SK-N-DZ (cell line): ENCODE results near the gene ULK1.
"Not testable (repeated sequence)": the region's sequence is repeated elsewhere in the genome, so short reads cannot be mapped to it uniquely, and the experiment has no call there.

ENCODE experiments used
- DNase-seq: peaks from one replicate; pipeline ENCODE4 v3.0.0-alpha.2; 2015; ENCODE audit warnings: low spot score

Gene ULK1

DNA sequence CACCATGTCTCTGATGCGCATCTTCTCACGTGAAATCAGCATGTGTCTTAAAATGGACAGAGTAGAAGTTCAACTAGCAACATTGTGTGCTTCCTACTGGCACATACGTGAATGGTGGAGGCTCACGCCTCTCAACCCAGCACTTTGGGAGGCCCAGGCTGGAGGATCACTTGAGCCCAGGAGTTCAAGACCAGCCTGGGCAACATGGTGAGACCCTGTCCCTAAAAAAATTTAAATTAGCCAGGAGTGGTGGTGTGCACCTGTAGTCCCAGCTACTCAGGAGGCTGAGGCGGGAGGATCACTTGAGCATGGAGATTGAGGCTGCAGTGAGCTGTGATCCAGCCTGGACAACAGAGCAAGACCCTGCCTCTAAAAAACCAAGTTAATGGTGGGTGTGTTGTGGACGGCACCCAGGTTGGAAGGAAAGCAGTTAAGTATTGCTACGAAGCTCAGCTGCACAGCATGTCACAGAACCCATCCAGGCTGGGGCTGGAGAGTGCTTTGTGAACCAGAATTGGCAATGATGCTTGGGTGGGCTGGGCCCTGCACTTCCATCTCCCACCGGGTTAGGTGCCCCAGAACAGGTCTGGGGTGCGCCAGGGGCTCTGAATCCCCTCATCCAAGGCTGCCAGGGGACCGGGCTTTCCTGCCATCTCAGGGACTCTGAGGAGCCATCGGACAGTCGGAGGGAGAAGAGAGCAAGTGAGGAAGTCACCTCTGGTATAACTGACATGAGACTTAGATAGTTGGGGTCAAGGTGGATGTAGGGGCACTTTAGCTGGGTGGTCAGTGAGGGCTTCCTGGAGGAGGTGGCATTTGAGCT, 33.0 kb upstream of the ULK1 start:
- DNase-seq, result no peak

GRCh38 chr12:131862084-131862441, 32.4 kb upstream of the ULK1 start:
- no peak for DNase-seq

- DNase-seq, result no peak
These were observed 31.8 kb upstream of the ULK1 start for GRCh38 chr12:131862600-131862993.

GRCh38 chr12:131862994-131863710, 31.3 kb upstream of the ULK1 start:
- DNase-seq, result no peak

GRCh38 chr12:131863711-131864396, 30.6 kb upstream of the ULK1 start:
- peak; percentile 91 for DNase-seq

DNA sequence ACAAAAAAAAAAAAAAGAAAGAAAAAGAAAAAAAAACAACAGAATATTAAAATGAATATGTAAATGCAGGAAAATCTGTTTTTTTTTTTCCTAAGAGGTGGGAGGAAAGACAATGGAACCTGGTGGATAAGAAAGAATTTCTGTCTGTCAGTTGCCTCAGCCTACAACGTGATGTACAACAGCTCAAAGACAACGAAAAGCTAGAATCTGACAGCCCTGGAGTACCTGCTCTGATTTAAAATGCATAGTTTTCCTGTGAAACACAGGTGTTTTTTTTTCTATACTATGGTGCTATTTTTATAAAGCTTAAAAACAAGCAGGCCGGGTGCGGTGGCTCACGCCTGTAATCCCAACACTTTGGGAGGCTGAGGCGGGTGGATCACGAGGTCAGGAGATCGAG, 30.0 kb upstream of the ULK1 start:
- no peak for DNase-seq

DNA sequence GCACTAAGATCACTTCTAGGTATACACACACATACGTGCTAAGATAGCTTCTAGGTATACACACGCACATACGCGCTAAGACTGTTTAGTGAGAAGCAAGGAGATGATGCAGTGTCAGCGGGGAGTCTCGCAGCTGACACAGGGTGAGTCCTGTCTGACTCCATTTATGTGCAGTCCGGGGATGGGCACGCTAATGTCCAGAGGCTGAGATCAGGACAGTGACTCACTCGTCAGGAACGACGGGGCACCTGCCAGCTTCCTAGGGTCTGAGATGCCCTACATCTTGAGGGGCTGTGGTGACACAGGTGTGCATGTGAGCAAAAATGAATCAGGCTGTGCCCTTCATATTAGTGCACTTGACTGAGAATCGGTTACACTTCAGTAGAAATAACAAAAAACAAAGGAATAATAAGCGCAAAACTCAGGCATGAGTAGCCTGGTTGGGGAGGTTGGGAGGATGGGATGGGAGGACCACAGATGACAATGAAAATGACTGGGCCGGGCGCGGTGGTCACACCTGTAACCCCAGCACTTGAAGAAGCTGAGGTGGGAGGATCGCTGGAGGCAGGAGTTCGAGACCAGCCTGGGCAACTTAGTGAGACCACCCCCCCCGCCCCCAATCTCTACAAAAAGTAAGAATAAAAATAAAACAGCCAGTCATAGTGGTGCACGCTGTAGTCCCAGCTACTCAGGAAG, 29.1 kb upstream of the ULK1 start:
- DNase-seq, result no peak

- no peak for DNase-seq
These were observed 27.0 kb upstream of the ULK1 start for GRCh38 chr12:131867471-131867870.

DNA sequence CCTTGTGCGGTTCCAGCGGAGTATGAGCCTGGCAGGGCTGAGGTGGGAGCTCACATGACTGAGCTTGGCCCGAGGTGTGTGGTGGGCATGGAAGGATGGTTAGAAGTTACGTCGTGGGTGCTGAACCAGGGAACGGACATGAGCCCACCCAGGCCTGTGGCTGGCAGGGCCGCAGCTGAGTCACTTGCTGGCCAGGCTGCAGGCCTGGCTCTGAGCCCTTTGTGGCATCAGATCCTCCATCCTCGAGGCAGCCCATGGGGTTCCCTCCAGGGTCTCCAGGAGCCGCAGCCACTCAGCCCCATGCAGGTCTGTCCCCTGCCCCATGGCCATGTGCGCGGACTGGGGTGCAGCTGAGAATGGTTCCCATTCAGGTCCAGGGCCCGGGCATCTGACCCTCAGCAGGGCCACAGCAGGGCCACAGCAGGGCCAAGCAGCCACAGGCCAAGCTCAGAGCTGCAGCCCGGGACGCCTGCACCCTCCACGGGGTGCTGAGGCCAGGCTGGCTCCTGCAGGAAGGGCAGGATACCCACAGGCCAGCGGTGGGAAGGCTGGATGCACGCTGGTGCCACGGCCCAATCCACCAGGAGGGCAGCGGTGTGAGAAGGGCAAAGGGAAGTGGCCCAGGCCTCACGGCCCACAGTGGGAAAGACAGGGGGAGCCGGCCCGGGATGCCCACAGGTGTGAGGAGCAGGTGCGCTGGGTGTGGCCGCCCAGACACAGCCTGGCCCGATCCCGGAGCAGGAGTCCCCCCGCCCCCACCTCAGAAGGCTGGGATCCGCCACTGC, 26.3 kb upstream of the ULK1 start:
- no peak for DNase-seq

- DNase-seq, result no peak
These were observed 24.5 kb upstream of the ULK1 start for GRCh38 chr12:131869871-131870418.

DNA sequence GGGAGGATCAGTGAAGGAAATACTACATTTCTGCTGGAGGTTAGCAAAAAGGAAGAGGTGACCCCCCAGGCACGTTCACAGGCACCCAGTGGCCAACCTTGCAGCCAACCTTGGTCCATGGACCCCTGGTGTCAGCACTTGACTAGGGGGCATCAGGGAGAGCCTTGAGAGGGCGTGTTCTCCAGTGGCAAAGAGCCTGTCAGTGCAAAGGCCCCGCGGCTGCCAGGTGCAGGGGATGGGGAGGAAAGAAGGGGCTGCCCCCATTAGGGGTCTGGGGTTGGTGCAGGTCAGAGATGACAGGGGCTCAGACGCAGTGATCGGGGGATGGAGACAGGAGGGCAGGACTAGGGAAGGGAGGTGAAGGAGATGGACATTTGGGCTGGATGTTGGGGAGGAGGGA, 22.7 kb upstream of the ULK1 start:
- DNase-seq, result no peak

- no peak for DNase-seq
These were observed 22.0 kb upstream of the ULK1 start for GRCh38 chr12:131872154-131873051.

DNA sequence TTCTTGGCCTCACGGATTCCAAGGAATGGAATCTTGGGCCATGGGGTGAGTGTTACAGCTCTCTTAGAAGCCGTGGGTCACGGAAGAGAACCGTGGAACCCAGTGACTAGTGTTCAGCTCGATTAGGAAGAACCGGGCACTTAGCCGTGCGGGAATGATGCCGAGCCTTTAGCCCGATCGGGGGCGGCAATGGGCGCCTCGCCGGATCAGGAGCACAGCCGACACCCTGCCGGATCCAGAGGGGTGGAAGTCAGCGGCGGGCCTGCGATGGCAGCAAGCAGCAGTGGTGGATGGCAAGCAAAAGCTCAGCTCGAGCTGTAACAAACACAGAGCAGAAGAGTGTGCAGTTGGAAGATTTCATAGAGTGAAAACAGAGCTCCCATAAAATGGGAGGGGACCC, 21.1 kb upstream of the ULK1 start:
- DNase-seq, result no peak

DNA sequence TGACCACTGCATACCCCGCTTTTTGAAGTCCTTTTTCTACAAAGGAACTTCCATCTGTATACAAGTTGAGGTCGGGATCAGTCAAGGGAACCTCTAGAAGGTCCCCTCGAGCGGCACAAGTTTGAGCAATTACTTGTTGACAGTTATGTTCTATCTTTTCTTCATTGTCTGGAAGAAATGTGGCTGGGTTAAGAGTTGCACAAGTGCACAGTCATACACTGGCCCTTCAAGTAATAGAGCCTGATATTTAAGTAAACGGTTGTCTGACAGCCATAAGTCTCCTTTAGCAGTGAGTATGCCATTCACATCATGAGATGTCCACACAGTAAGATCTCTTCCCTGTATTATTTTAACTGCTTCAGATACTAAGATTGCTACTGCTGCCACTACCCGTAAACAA, 19.4 kb upstream of the ULK1 start:
- not testable (repeated sequence) for DNase-seq

DNA sequence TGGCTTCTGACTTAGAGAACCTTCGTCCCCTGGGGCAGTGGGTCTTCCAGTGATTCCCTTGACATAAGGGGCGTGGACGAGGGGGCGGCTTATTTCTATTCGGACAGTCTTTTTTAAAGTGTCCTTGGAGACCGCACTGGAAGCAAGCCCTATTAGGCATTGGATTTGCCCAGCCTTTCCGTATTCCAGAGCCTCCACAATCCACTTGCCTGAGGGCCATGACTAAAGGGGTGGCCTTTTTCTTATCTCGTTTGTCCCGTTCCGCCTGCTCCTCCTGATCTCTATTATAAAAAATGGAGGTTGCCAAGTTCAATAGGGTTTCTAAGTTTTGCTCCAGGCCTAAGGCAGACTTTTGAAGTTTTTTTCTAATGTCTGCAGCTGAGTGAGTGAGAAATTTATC, 17.2 kb upstream of the ULK1 start:
- not testable (repeated sequence) for DNase-seq

DNA sequence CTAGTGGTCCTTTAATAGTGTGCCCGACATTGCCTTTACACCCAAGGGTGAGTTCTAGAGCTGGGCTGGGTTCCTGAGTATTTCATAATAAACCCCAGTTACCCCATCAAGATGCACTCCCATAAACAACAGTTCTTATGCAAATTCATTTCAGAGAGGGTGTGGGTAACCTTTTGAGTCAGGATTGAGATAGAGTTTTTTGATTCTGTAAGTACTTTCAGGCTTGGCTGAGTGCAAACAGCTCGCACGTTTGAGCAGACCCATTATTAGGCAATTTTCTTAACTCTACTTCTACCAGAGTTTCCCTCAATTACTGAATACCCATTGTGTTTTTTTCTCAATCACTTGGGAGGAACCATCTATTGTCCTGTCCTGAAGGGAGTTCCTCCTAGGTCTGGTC, 16.0 kb upstream of the ULK1 start:
- DNase-seq, result not testable (repeated sequence)

- DNase-seq, result no peak
These were observed 11.5 kb upstream of the ULK1 start for GRCh38 chr12:131882804-131883520.

DNA sequence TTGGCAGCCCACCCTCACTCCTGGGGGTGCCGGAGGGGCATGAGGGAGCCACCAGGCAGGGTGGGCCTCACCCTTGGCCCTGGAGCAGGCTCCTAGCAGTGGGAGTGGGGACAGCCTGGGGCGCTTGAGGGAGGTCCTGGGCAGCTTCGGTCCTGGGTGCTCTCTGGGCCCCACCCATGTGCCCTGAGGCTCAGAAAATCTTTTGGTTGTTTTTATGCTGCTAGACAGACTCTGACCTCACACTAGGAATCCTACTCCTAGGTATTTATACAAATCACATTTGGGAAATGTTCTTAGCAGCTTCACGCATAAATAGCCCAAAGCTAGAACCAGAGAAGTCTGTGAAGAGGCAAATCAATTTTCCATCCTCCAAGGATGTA, 10.9 kb upstream of the ULK1 start:
- no peak for DNase-seq

- DNase-seq, result not testable (repeated sequence)
These were observed 9.3 kb upstream of the ULK1 start for GRCh38 chr12:131885076-131885475.
